GM18508 (cell line): ENCODE measurements around the gene TMEFF2.

Experiments
- ATAC-seq: cut with Tn5 transposase; IDR thresholded peaks from one replicate; pipeline ENCODE4 v1.9.1; 2021; ENCODE audit warnings: moderate number of reproducible peaks; ENCODE audit not compliant: insufficient read depth, unreplicated experiment

The TMEFF2 gene

GRCh38 chr2:192186806-192187205 lies 7.9 kb downstream of the TMEFF2 start:
- ATAC-seq = no peak

GRCh38 chr2:192184349-192184748 lies 10.4 kb downstream of the TMEFF2 start:
- ATAC-seq = no peak

- no peak for ATAC-seq
Measured at GRCh38 chr2:192183296-192183695, 11.4 kb downstream of the TMEFF2 start.

- ATAC-seq = no peak
Measured at GRCh38 chr2:192166946-192167345, 27.8 kb downstream of the TMEFF2 start.

GRCh38 chr2:192165842-192166241 lies 28.9 kb downstream of the TMEFF2 start:
- ATAC-seq = no peak

GRCh38 chr2:192162392-192163042 lies 32.2 kb downstream of the TMEFF2 start:
- ATAC-seq = peak; percentile 60

GRCh38 chr2:192161656-192162290 lies 33.0 kb downstream of the TMEFF2 start:
- no peak for ATAC-seq

- ATAC-seq = no peak
Measured at GRCh38 chr2:192159736-192160135, 35.0 kb downstream of the TMEFF2 start.

GRCh38 chr2:192159208-192159607 lies 35.5 kb downstream of the TMEFF2 start:
- no peak for ATAC-seq

- ATAC-seq = no peak
Measured at GRCh38 chr2:192157776-192158175, 37.0 kb downstream of the TMEFF2 start.

GRCh38 chr2:192155511-192156118 lies 39.1 kb downstream of the TMEFF2 start:
- ATAC-seq = no peak

GRCh38 chr2:192153561-192153960 lies 41.2 kb downstream of the TMEFF2 start:
- no peak for ATAC-seq

GRCh38 chr2:192151853-192152252 lies 42.9 kb downstream of the TMEFF2 start:
- ATAC-seq = no peak

GRCh38 chr2:192150166-192150565 lies 44.6 kb downstream of the TMEFF2 start:
- ATAC-seq = no peak

GRCh38 chr2:192148620-192149321 lies 46.0 kb downstream of the TMEFF2 start:
- ATAC-seq = no peak

- no peak for ATAC-seq
Measured at GRCh38 chr2:192148241-192148619, 46.5 kb downstream of the TMEFF2 start.

- ATAC-seq = no peak
Measured at GRCh38 chr2:192146069-192147015, 48.4 kb downstream of the TMEFF2 start.

GRCh38 chr2:192145496-192145895 lies 49.2 kb downstream of the TMEFF2 start:
- ATAC-seq = no peak

GRCh38 chr2:192140236-192140839 lies 54.4 kb downstream of the TMEFF2 start:
- no peak for ATAC-seq

- no peak for ATAC-seq
Measured at GRCh38 chr2:192139813-192140212, 54.9 kb downstream of the TMEFF2 start.
